Caco-2 (cell line): ENCODE measurements around the gene CPNE1. TPM values are rescaled to one million over a fixed set of nuclear protein-coding genes. Genes with fewer than 3 reads are reported as not detected.

Experiments used
- BruUV-seq: library from RNA; stranded (reverse); fragments of 400-500 nt; replicated peaks from 2 replicates; lab custom pipeline; 2021; lab: Mats Ljungman, UMichigan
- CTCF ChIA-PET: fragments of 300-600 bp; sonication (Branson Sonifier 250); formaldehyde crosslinking; loops from one replicate; lab custom pipeline; 2022; ENCODE audit warnings: antibody characterized with exemption; lab: Charles Lee
- POLR2A ChIA-PET: fragments of 300-600 bp; sonication (Branson Sonifier 250); formaldehyde crosslinking; loops from one replicate; lab custom pipeline; 2022; ENCODE audit warnings: antibody characterized with exemption; lab: Charles Lee
- DNase-seq, 2 experiments: peaks; one replicate each; pipeline versions ENCODE4 v3.0.0 to v3.0.0-alpha.2; 2020 to 2022
- H3K27me3 ChIP-seq: replicated peaks from 2 replicates; pipeline ENCODE4 v1.6.0; 2011; ENCODE audit warnings: low read length; ENCODE audit not compliant: control insufficient read depth, insufficient read depth
- H3K36me3 ChIP-seq: 2 replicates; pipeline ENCODE4 v1.5.1; 2011; ENCODE audit warnings: low read length; ENCODE audit not compliant: control insufficient read depth, insufficient read depth
- H3K4me1 ChIP-seq: fragments of 250-450 bp; sonication (Bioruptor Pico); 2 replicates; pipeline ENCODE4 v1.5.1; 2020; ENCODE audit warnings: mild to moderate bottlenecking
- H3K4me3 ChIP-seq: 2 replicates; pipeline ENCODE4 v1.5.1; 2011; ENCODE audit warnings: low read depth, mild to moderate bottlenecking, control low read depth, low read length
- H3K9me3 ChIP-seq: fragments of 250-450 bp; sonication (Bioruptor Pico); 2 replicates; pipeline ENCODE4 v1.5.1; 2020; ENCODE audit warnings: mild to moderate bottlenecking, moderate library complexity
- H3K27ac Mint-ChIP-seq: one replicate; pipeline ENCODE4 v1.8.0; 2022; ENCODE audit warnings: mixed read lengths; ENCODE audit not compliant: unreplicated experiment
- H3K27me3 Mint-ChIP-seq: one replicate; pipeline ENCODE4 v1.8.0; 2022; ENCODE audit warnings: mixed read lengths; ENCODE audit not compliant: insufficient read depth, unreplicated experiment
- H3K36me3 Mint-ChIP-seq: one replicate; pipeline ENCODE4 v1.8.0; 2022; ENCODE audit warnings: mild to moderate bottlenecking, mixed read lengths; ENCODE audit not compliant: insufficient read depth, unreplicated experiment
- H3K4me1 Mint-ChIP-seq: one replicate; pipeline ENCODE4 v1.8.0; 2022; ENCODE audit warnings: low read depth, mixed read lengths; ENCODE audit not compliant: unreplicated experiment
- H3K4me3 Mint-ChIP-seq: one replicate; pipeline ENCODE4 v1.8.0; 2022; ENCODE audit warnings: mild to moderate bottlenecking, moderate library complexity, mixed read lengths; ENCODE audit not compliant: unreplicated experiment
- H3K9me3 Mint-ChIP-seq: one replicate; pipeline ENCODE4 v1.8.0; 2022; ENCODE audit warnings: mixed read lengths; ENCODE audit not compliant: unreplicated experiment
- intact Hi-C: fragments of 100-400 bp; cut with micrococcal nuclease; formaldehyde crosslinking; loops from one replicate; pipeline ENCODE4 v1.10.0; 2022; ENCODE audit not compliant: unreplicated experiment
- total RNA-seq: library from RNA; stranded (reverse); gene quantifications from 2 replicates; pipeline ENCODE4 v1.2.3, GENCODE V29; 2022
- TF ChIP-seq, protein P1 (sequence below), 2 experiments: fragments of 200-600 bp in 1 of 2; IDR thresholded peaks; 1 replicate in 1 of 2; 2 replicates in 1 of 2; pipeline versions ENCODE4 v1.5.1 to v1.8.0; 2011 to 2022; ENCODE audit warnings: antibody characterized with exemption in 1 of 2, control low read depth in 1 of 2, inconsistent platforms in 1 of 2, low read depth in 1 of 2, low read length in 1 of 2, mild to moderate bottlenecking in 1 of 2, moderate library complexity in 1 of 2; ENCODE audit not compliant: insufficient read depth in 1 of 2, severe bottlenecking in 1 of 2, unreplicated experiment in 1 of 2

CPNE1 gene
- total RNA-seq, 1 experiment from 2014 or later: 833 TPM

- BruUV-seq: no TSS peak
- H3K27me3 ChIP-seq: no peaks in the 10 kb centered on the region
- Mint-ChIP-seq H3K4me3 (no peak overlapping the region), H3K27me3 (no peaks in the 10 kb centered on the region), H3K36me3 (peaks cover 38% of the 10 kb centered on the region), H3K4me1 (peaks cover 13% of the 10 kb centered on the region), H3K9me3 (no peaks in the 10 kb centered on the region), H3K27ac (no peak overlapping the region)
- peaks cover 11% of the 10 kb centered on the region for H3K36me3 ChIP-seq
- no peak overlapping the region for H3K4me3 ChIP-seq
- CTCF ChIA-PET: no interaction called here
- TF ChIP-seq, protein P1, sequence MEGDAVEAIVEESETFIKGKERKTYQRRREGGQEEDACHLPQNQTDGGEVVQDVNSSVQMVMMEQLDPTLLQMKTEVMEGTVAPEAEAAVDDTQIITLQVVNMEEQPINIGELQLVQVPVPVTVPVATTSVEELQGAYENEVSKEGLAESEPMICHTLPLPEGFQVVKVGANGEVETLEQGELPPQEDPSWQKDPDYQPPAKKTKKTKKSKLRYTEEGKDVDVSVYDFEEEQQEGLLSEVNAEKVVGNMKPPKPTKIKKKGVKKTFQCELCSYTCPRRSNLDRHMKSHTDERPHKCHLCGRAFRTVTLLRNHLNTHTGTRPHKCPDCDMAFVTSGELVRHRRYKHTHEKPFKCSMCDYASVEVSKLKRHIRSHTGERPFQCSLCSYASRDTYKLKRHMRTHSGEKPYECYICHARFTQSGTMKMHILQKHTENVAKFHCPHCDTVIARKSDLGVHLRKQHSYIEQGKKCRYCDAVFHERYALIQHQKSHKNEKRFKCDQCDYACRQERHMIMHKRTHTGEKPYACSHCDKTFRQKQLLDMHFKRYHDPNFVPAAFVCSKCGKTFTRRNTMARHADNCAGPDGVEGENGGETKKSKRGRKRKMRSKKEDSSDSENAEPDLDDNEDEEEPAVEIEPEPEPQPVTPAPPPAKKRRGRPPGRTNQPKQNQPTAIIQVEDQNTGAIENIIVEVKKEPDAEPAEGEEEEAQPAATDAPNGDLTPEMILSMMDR (IDR thresholded peaks at IDR 0.05; ENCODE audit: insufficient read depth in 1 of 2, low read depth in 1 of 2, low read length in 1 of 2, severe bottlenecking in 1 of 2, unreplicated experiment in 1 of 2): no peak
- no peaks in the 10 kb centered on the region for H3K4me1 ChIP-seq
- no peak for DNase-seq
- H3K9me3 ChIP-seq: no peaks in the 10 kb centered on the region
- intact Hi-C loops: no loop called here
- POLR2A ChIA-PET: no interaction called here
Observed at GRCh38 chr20:35653430-35653734, 11.3 kb downstream of the CPNE1 start.

DNA sequence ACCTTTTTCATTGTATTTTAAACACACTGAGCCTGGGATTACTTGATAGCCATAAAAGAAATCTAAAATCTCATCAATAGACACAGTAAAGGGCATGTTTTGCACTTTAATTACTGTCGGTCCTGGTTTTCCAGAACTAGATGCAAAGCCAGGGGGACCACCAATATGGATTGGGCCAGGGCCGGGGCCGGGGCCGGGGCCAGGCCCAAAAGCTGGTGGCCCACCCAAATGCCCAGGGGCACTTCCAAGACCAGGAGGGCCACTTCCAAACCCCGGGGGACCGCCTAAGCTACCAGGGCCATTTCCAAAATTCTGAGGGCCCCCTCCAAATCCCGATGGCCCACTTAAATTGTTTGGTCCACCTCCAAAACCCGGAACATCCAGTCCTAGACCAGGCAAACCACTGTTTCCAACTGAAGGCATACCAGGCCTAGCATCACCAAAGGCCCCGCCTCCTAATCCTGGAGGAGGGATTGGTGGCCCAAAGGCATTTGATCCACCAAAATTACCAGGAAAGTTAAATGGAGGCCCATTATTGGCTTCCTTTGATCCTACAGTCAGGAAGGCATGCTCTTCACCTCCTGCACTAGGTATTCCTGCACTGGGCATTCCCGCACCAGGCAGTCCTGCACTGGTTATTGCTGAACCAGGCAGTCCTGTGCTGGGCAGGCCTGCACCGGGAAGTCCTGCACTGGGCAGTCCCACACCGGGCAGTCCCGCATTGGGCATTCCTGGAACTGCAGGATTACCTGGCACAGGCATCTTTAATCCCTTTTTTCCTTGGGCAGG lies 11.9 kb downstream of the CPNE1 start:
- H3K27me3 ChIP-seq: no peaks in the 10 kb centered on the region
- no TSS peak for BruUV-seq
- no peak for DNase-seq
- Mint-ChIP-seq H3K4me3 (no peak overlapping the region), H3K9me3 (no peaks in the 10 kb centered on the region), H3K36me3 (peaks cover 44% of the 10 kb centered on the region), H3K4me1 (peaks cover 13% of the 10 kb centered on the region), H3K27ac (no peak overlapping the region), H3K27me3 (no peaks in the 10 kb centered on the region)
- TF ChIP-seq, protein P1 (IDR thresholded peaks at IDR 0.05; ENCODE audit: insufficient read depth in 1 of 2, low read depth in 1 of 2, low read length in 1 of 2, severe bottlenecking in 1 of 2, unreplicated experiment in 1 of 2): no peak
- intact Hi-C loops: no loop called here
- no peaks in the 10 kb centered on the region for H3K4me1 ChIP-seq
- no peak overlapping the region for H3K4me3 ChIP-seq
- CTCF ChIA-PET: no interaction called here
- peaks cover 11% of the 10 kb centered on the region for H3K36me3 ChIP-seq
- POLR2A ChIA-PET: interaction anchor here (1.5 kb wide), 1 partner anchor 11 kb away, joined by 8 read pairs; the partner anchor contains the start of genes CPNE1 and RBM12
- H3K9me3 ChIP-seq: no peaks in the 10 kb centered on the region

DNA sequence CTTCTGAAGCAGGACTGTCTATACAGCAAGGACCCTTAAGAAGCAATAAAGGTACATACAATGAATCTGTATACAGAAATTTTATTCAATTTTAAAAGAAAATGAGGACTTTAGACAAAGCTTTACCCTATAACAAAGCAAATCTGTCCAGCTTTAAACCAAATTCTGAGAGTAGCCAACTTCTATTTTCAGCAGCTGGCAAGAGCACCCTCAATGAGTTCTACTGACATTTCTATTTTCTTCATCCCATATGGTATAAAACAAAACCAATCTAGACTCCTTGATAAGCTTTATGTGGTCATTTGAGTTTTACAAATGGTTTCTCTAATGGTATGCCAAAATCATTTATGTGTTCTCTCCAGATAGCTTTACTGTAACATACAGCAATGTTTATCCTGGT lies 12.7 kb downstream of the CPNE1 start:
- no peaks in the 10 kb centered on the region for H3K9me3 ChIP-seq
- CTCF ChIA-PET: no interaction called here
- TF ChIP-seq, protein P1 (IDR thresholded peaks at IDR 0.05; ENCODE audit: insufficient read depth in 1 of 2, low read depth in 1 of 2, low read length in 1 of 2, severe bottlenecking in 1 of 2, unreplicated experiment in 1 of 2): no peak
- intact Hi-C loops: no loop called here
- no TSS peak for BruUV-seq
- no peak overlapping the region for H3K27ac Mint-ChIP-seq
- H3K36me3 Mint-ChIP-seq: peaks cover 46% of the 10 kb centered on the region
- H3K9me3 Mint-ChIP-seq: no peaks in the 10 kb centered on the region
- H3K4me3 ChIP-seq: no peak overlapping the region
- POLR2A ChIA-PET: interaction anchor here (1.5 kb wide), 1 partner anchor 12 kb away, joined by 8 read pairs; the partner anchor contains the start of genes CPNE1 and RBM12
- no peaks in the 10 kb centered on the region for H3K4me1 ChIP-seq
- H3K4me3 Mint-ChIP-seq: no peak overlapping the region
- H3K27me3 Mint-ChIP-seq: no peaks in the 10 kb centered on the region
- DNase-seq: no peak
- peaks cover 11% of the 10 kb centered on the region for H3K36me3 ChIP-seq
- peaks cover 7% of the 10 kb centered on the region for H3K4me1 Mint-ChIP-seq
- no peaks in the 10 kb centered on the region for H3K27me3 ChIP-seq
